Nephron progenitor cell (in vitro differentiated cells): ENCODE measurements around the gene SPATA20.
A peak's percentile ranks its signal among the peaks of the same experiment; 100 is the strongest.

Source experiments
- DNase-seq: peaks from one replicate; pipeline ENCODE4 v3.0.0; 2021
- H3K27ac Mint-ChIP-seq: 2 replicates; pipeline ENCODE4 v1.8.0; 2021; ENCODE audit warnings: mild to moderate bottlenecking, moderate library complexity, mixed read lengths
- H3K27me3 Mint-ChIP-seq: 2 replicates; pipeline ENCODE4 v1.8.0; 2021; ENCODE audit warnings: mild to moderate bottlenecking, low read depth, mixed read lengths; ENCODE audit not compliant: poor library complexity
- H3K36me3 Mint-ChIP-seq: 2 replicates; pipeline ENCODE4 v1.8.0; 2021; ENCODE audit warnings: low read depth, mixed read lengths
- H3K4me1 Mint-ChIP-seq: 2 replicates; pipeline ENCODE4 v1.8.0; 2021; ENCODE audit warnings: mixed read lengths
- H3K4me3 Mint-ChIP-seq: 2 replicates; pipeline ENCODE4 v1.8.0; 2021; ENCODE audit warnings: mild to moderate bottlenecking, moderate library complexity, mixed read lengths
- H3K9me3 Mint-ChIP-seq: 2 replicates; pipeline ENCODE4 v1.8.0; 2021; ENCODE audit warnings: mild to moderate bottlenecking, moderate library complexity, mixed read lengths
- TF ChIP-seq, protein P1 (sequence below): fragments of 200-600 bp; sonication (generic); IDR thresholded peaks from 2 replicates; pipeline ENCODE4 v1.5.0; 2021; ENCODE audit warnings: antibody characterized with exemption

Gene SPATA20

DNA sequence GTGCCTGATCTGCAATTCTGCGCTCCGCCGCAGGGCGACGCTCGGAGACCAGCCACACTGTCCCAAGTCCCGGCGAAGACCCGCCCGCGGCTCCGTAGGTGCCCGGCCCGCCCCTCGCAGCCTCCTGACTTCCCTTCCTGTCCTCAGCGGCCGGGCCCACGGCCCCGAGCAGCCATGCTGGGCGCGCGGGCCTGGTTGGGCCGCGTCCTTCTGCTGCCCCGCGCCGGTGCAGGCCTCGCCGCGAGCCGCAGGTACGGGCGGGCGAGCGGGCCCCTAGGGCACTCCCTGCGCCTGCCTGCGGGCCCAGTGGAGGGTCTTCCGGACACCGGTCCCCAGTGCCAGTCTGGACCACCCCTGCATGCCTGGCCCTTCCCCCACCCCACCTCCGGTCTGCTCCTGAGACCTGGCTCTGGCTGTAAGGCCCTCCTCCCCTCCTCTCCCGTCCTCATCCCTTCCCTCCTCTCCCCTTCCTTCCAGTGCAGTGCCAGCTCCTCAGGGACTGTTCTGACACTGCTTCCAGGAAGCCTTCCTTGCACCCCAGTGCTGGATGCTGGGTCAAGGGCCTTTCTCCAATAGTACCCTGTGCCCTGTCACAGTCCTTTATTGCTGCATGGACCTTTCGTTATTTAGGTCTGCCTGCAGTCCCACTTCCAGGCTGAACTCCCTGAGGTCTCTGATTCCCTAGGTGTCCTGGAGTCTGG, at the start of gene SPATA20:
SPATA20 (plus strand) TSS at position 140 of the 701 bp plus-strand sequence; CDS start at position 175, 35 bp downstream.
- peaks cover 20% of the 10 kb centered on the region for H3K27me3 Mint-ChIP-seq
- H3K9me3 Mint-ChIP-seq = no peaks in the 10 kb centered on the region
- no peaks in the 10 kb centered on the region for H3K36me3 Mint-ChIP-seq
- no peak within 1 kb of the TSS for H3K27ac Mint-ChIP-seq
- peaks cover 36% of the 10 kb centered on the region for H3K4me1 Mint-ChIP-seq
- DNase-seq = peak; percentile 92
- peak within 1 kb of the TSS; percentile 77 for H3K4me3 Mint-ChIP-seq
- TF ChIP-seq, protein P1, sequence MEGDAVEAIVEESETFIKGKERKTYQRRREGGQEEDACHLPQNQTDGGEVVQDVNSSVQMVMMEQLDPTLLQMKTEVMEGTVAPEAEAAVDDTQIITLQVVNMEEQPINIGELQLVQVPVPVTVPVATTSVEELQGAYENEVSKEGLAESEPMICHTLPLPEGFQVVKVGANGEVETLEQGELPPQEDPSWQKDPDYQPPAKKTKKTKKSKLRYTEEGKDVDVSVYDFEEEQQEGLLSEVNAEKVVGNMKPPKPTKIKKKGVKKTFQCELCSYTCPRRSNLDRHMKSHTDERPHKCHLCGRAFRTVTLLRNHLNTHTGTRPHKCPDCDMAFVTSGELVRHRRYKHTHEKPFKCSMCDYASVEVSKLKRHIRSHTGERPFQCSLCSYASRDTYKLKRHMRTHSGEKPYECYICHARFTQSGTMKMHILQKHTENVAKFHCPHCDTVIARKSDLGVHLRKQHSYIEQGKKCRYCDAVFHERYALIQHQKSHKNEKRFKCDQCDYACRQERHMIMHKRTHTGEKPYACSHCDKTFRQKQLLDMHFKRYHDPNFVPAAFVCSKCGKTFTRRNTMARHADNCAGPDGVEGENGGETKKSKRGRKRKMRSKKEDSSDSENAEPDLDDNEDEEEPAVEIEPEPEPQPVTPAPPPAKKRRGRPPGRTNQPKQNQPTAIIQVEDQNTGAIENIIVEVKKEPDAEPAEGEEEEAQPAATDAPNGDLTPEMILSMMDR = peak; percentile 96

DNA sequence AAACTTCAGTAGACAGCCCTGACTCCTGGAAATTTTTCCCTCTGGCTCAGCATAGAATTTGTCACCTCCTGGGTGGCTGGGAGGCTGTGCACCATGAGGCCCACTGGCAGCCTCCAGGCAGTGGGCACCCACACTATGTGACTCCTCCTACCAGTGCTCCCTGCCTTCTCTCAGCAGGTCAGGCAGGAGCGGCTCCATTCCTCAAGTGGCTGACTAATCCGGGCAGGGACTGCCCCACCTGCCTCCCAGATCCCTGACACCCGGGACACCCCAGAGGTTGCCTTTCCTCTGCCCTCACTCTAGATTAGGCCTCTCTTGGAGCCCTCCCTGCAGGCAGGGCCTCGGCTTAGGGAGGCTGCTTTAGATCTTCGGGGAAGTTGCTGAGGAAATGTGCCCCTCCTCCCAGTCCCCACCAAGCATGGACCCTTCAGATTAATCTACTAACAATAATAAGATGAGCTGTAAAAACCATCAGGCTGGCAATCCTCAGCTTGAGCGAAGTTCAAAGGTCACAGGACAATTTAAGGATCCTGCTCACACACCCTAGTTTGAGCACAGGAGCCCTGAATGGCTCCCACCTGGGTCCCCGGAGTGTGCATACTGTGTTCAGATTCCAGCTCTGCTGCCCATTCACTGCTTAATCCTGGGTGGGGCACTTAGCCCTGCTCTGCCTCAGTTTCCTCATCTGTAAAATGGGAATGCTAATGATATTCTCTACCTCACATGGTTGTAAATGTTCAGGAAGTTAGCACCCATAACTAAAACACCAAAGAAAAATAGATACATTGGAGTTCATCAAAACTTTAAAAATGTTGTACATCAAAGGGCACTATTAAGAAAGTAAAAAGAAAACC, 48.7 kb upstream of the SPATA20 start:
- H3K27me3 Mint-ChIP-seq = no peaks in the 10 kb centered on the region
- no peak for DNase-seq
- H3K36me3 Mint-ChIP-seq = no peaks in the 10 kb centered on the region
- TF ChIP-seq, protein P1 = no peak
- no peak overlapping the region for H3K4me3 Mint-ChIP-seq
- no peaks in the 10 kb centered on the region for H3K9me3 Mint-ChIP-seq
- H3K27ac Mint-ChIP-seq = no peak overlapping the region
- peaks cover 18% of the 10 kb centered on the region for H3K4me1 Mint-ChIP-seq

DNA sequence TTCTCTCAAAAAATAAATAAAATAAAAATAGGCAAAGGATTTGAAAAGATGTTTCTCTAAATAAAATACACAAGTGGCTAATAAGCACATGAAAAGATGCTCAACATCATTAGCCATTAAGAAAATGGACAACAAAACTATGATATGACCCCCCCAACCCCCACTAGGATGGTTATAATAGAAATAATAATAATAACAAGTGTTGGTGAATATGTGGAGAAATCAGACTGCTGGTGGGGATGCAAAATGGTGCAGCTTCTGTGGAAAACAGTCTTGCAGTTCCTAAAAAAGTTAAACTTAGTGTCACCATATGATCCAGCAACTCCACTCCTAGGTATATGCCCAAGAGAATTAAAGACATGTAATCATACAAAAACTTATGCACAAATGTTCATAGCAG, 47.7 kb upstream of the SPATA20 start:
- H3K36me3 Mint-ChIP-seq = no peaks in the 10 kb centered on the region
- TF ChIP-seq, protein P1 = no peak
- DNase-seq = no peak
- H3K9me3 Mint-ChIP-seq = no peaks in the 10 kb centered on the region
- H3K4me3 Mint-ChIP-seq = no peak overlapping the region
- peaks cover 28% of the 10 kb centered on the region for H3K4me1 Mint-ChIP-seq
- H3K27me3 Mint-ChIP-seq = no peaks in the 10 kb centered on the region
- no peak overlapping the region for H3K27ac Mint-ChIP-seq

- no peaks in the 10 kb centered on the region for H3K9me3 Mint-ChIP-seq
- H3K4me3 Mint-ChIP-seq = no peak overlapping the region
- peaks cover 32% of the 10 kb centered on the region for H3K4me1 Mint-ChIP-seq
- no peaks in the 10 kb centered on the region for H3K27me3 Mint-ChIP-seq
- TF ChIP-seq, protein P1 = no peak
- no peak for DNase-seq
- H3K27ac Mint-ChIP-seq = no peak overlapping the region
- no peaks in the 10 kb centered on the region for H3K36me3 Mint-ChIP-seq
Observed at GRCh38 chr17:50499721-50500120, 47.3 kb upstream of the SPATA20 start.

DNA sequence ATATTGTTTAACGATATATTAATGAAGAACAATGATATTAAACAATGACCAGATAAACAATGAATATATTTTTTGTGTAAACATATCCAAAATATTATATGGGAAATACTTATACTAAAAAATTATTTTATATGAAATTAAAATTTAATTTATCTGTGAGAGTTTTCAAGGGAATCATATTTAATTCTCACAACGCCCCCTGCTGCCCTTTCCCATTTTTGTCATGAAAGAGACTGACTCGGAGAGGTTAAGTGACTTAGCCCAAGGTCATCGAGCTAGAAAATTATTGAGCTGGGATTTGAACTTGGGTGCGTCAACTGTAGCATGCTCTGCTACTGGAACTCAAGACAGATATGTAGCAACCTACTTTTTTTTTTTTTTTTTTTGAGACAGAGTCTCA, 45.9 kb upstream of the SPATA20 start:
- DNase-seq = peak; percentile 39
- Mint-ChIP-seq H3K4me3 (no peak overlapping the region), H3K36me3 (no peaks in the 10 kb centered on the region), H3K27me3 (peaks cover 3% of the 10 kb centered on the region), H3K4me1 (peaks cover 46% of the 10 kb centered on the region), H3K27ac (no peak overlapping the region), H3K9me3 (no peaks in the 10 kb centered on the region)
- TF ChIP-seq, protein P1 = peak; percentile 43
